HCT116 (cell line): Measurements from ENCODE around the gene FAM241A. TPM values are rescaled to one million over a fixed set of nuclear protein-coding genes. Genes with fewer than 3 reads are reported as not detected.

ENCODE experiments used
- ATAC-seq: fragments of 200-7000 bp; cut with Tn5 transposase; 2 replicates; pipeline ENCODE4 v1.9.1; 2020; ENCODE audit warnings: mild to moderate bottlenecking, moderate library complexity
- BruUV-seq: library from RNA; stranded (reverse); fragments of 400-500 nt; replicated peaks from 2 replicates; lab custom pipeline; 2021; lab: Mats Ljungman, UMichigan
- CTCF ChIA-PET: fragments of 300-600 bp; sonication (Branson Sonifier 250); formaldehyde crosslinking; loops from one replicate; lab custom pipeline; 2021; ENCODE audit warnings: antibody characterized with exemption; lab: Charles Lee
- POLR2A ChIA-PET: fragments of 300-600, 350-600 bp; sonication (Branson Sonifier 250); formaldehyde crosslinking; loops from one replicate; lab custom pipeline; 2021; ENCODE audit warnings: antibody characterized with exemption; lab: Charles Lee
- RAD21 ChIA-PET, 2 experiments: fragments of 300-600 bp; sonication (Branson Sonifier 250); formaldehyde crosslinking; loops; one replicate each; lab custom pipeline; 2023; ENCODE audit warnings: low total read pairs in 2 of 2; ENCODE audit not compliant: uncharacterized antibody in 2 of 2, unreplicated experiment in 2 of 2, low non-redundant PET in 1 of 2; lab: Charles Lee
- DNase-seq: peaks from one replicate; pipeline ENCODE4 v3.0.0-alpha.2; 2010; ENCODE audit warnings: low read depth, low spot score
- H2AFZ ChIP-seq: fragments of 200-600 bp; shearing (Covaris generic), sonication (generic); 2 replicates; pipeline ENCODE4 v1.6.1; 2017; ENCODE audit warnings: low read depth, mixed run types, mixed read lengths, antibody characterized with exemption, low read length; ENCODE audit not compliant: poor library complexity, severe bottlenecking
- H3K27ac ChIP-seq: 2 replicates; pipeline ENCODE4 v1.5.1; 2012; ENCODE audit warnings: low read depth, low read length
- H3K27me3 ChIP-seq: fragments of 200-600 bp; sonication (generic); 2 replicates; pipeline ENCODE4 v1.6.1; 2016; ENCODE audit warnings: mixed run types, low read length, mixed read lengths; ENCODE audit not compliant: insufficient read depth
- H3K36me3 ChIP-seq, 2 experiments: fragments of 200-500 bp in 1 of 2; fragments of 200-600 bp in 1 of 2; sonication (Bioruptor generic) in 1 of 2; sonication (generic) in 1 of 2; 2 replicates each; pipeline versions ENCODE4 v1.5.1 to v1.6.1; 2014 to 2016; ENCODE audit warnings: low read length in 2 of 2, inconsistent platforms in 1 of 2, mixed read lengths in 1 of 2, mixed run types in 1 of 2; ENCODE audit not compliant: insufficient read depth in 2 of 2, control insufficient read depth in 1 of 2
- H3K4me1 ChIP-seq, 2 experiments: fragments of 200-600 bp in 1 of 2; sonication (generic) in 1 of 2; 2 replicates each; pipeline versions ENCODE4 v1.5.1 to v1.6.1; 2012 to 2017; ENCODE audit warnings: low read length in 2 of 2, inconsistent platforms in 1 of 2, mild to moderate bottlenecking in 1 of 2, mixed read lengths in 1 of 2, mixed run types in 1 of 2, moderate library complexity in 1 of 2; ENCODE audit not compliant: insufficient read depth in 2 of 2, control insufficient read depth in 1 of 2
- H3K4me2 ChIP-seq: fragments of 200-600 bp; sonication (generic); 2 replicates; pipeline ENCODE4 v1.6.1; 2017; ENCODE audit warnings: mixed run types, low read length, mixed read lengths
- H3K4me3 ChIP-seq, 2 experiments: fragments of 200-600 bp in 1 of 2; sonication (generic) in 1 of 2; replicated peaks in 1 of 2; 2 replicates each; pipeline ENCODE4 v1.5.1; 2011 to 2016; ENCODE audit warnings: low read length in 2 of 2, control low read depth in 1 of 2, low read depth in 1 of 2, mild to moderate bottlenecking in 1 of 2, mixed read lengths in 1 of 2, mixed run types in 1 of 2
- H3K79me2 ChIP-seq: fragments of 200-600 bp; sonication (generic); 2 replicates; pipeline ENCODE4 v1.6.1; 2017; ENCODE audit warnings: mild to moderate bottlenecking, mixed run types, low read length, moderate library complexity, mixed read lengths; ENCODE audit not compliant: insufficient read depth
- H3K9ac ChIP-seq: fragments of 200-600 bp; sonication (generic); 2 replicates; pipeline ENCODE4 v1.6.1; 2016; ENCODE audit warnings: low read length, mixed read lengths
- H3K9me2 ChIP-seq: fragments of 200-600 bp; sonication (generic), shearing (Covaris generic); 2 replicates; pipeline ENCODE4 v1.6.1; 2017; ENCODE audit warnings: mixed run types, mild to moderate bottlenecking, moderate library complexity; ENCODE audit not compliant: insufficient read depth
- H3K9me3 ChIP-seq, 2 experiments: fragments of 200-500 bp in 1 of 2; fragments of 200-600 bp in 1 of 2; sonication (Bioruptor generic) in 1 of 2; sonication (generic) in 1 of 2; 2 replicates each; pipeline ENCODE4 v1.6.1; 2014 to 2017; ENCODE audit warnings: low read length in 2 of 2, mixed read lengths in 2 of 2, inconsistent platforms in 1 of 2, low read depth in 1 of 2, mild to moderate bottlenecking in 1 of 2, mixed run types in 1 of 2, moderate library complexity in 1 of 2; ENCODE audit not compliant: control insufficient read depth in 1 of 2, insufficient read depth in 1 of 2
- H4K20me1 ChIP-seq: fragments of 200-600 bp; sonication (generic), shearing (Covaris generic); 2 replicates; pipeline ENCODE4 v1.6.1; 2017; ENCODE audit warnings: mixed run types, mild to moderate bottlenecking, moderate library complexity; ENCODE audit not compliant: insufficient read depth
- ATF3 ChIP-seq: IDR thresholded peaks from 2 replicates; pipeline ENCODE4 v1.6.1; 2012
- CBX3 ChIP-seq: IDR thresholded peaks from 2 replicates; pipeline ENCODE4 v1.6.1; 2012; ENCODE audit warnings: low read depth
- CEBPB ChIP-seq: IDR thresholded peaks from 2 replicates; pipeline ENCODE4 v1.6.1; 2012; ENCODE audit warnings: low read depth
- CTCF ChIP-seq, 3 experiments: fragments of 200-600 bp in 1 of 3; sonication (generic) in 1 of 3; IDR thresholded peaks in 2 of 3; conservative IDR thresholded peaks in 1 of 3; 2 replicates each; pipeline ENCODE4 v1.5.1; 2012 to 2017; ENCODE audit warnings: low read depth in 2 of 3, low read length in 2 of 3, antibody characterized with exemption in 1 of 3, borderline replicate concordance in 1 of 3, control low read depth in 1 of 3, mild to moderate bottlenecking in 1 of 3, mixed read lengths in 1 of 3, mixed run types in 1 of 3, moderate library complexity in 1 of 3; ENCODE audit not compliant: insufficient read depth in 1 of 3
- EGR1 ChIP-seq: IDR thresholded peaks from 2 replicates; pipeline ENCODE4 v1.6.1; 2012; ENCODE audit warnings: low read depth
- ELF1 ChIP-seq: IDR thresholded peaks from 2 replicates; pipeline ENCODE4 v1.6.1; 2012; ENCODE audit warnings: low read depth, borderline replicate concordance
- EZH2 ChIP-seq: fragments of 200-600 bp; sonication (generic); IDR thresholded peaks from 2 replicates; pipeline ENCODE4 v1.6.1; 2017; ENCODE audit warnings: antibody characterized with exemption, mixed run types
- FOSL1 ChIP-seq: IDR thresholded peaks from 2 replicates; pipeline ENCODE4 v1.6.1; 2012; ENCODE audit warnings: low read depth
- JUND ChIP-seq: IDR thresholded peaks from 2 replicates; pipeline ENCODE4 v1.6.1; 2012
- POLR2AphosphoS5 ChIP-seq: IDR thresholded peaks from 2 replicates; pipeline ENCODE4 v1.6.1; 2011; ENCODE audit warnings: mild to moderate bottlenecking, low read depth, low read length, moderate library complexity
- RAD21 ChIP-seq: IDR thresholded peaks from 2 replicates; pipeline ENCODE4 v1.6.1; 2012; ENCODE audit warnings: low read depth, mild to moderate bottlenecking
- REST ChIP-seq: IDR thresholded peaks from 2 replicates; pipeline ENCODE4 v1.6.1; 2012; ENCODE audit warnings: low read depth
- TCF7L2 ChIP-seq: IDR thresholded peaks from 2 replicates; pipeline ENCODE4 v1.7.0; 2011; ENCODE audit warnings: borderline replicate concordance, inconsistent platforms; ENCODE audit not compliant: insufficient read depth, insufficient read length; ENCODE audit errors: extremely low read depth
- ZBTB33 ChIP-seq: IDR thresholded peaks from 2 replicates; pipeline ENCODE4 v1.6.1; 2011; ENCODE audit warnings: mild to moderate bottlenecking, low read length, moderate library complexity; ENCODE audit not compliant: insufficient replicate concordance; ENCODE audit errors: extremely low read depth
- ZFX ChIP-seq: fragments of 450-650 bp; IDR thresholded peaks from 2 replicates; pipeline ENCODE4 v1.6.1; 2017
- ZNF274 ChIP-seq: fragments of 200-500 bp; sonication (Bioruptor generic); IDR thresholded peaks from 2 replicates; pipeline ENCODE4 v1.6.1; 2014; ENCODE audit warnings: mild to moderate bottlenecking, low read depth, low read length, inconsistent platforms
- intact Hi-C: fragments of 100-400 bp; cut with micrococcal nuclease; formaldehyde crosslinking; loops from 2 replicates; pipeline ENCODE4 v1.10.0; 2022
- total RNA-seq: library from RNA; stranded (reverse); gene quantifications from one replicate; pipeline ENCODE4 v1.2.1, GENCODE V29; 2021; ENCODE audit not compliant: unreplicated experiment

Gene FAM241A
- total RNA-seq, 1 experiment from 2014 or later, result 4.5 TPM

- no peaks in the 10 kb centered on the region for H3K27me3 ChIP-seq
- peaks cover 0 to 8% of the 10 kb centered on the region in 2 experiments; a peak in 2 of 4 replicates for H3K4me1 ChIP-seq
- no peaks in the 10 kb centered on the region for H3K9me3 ChIP-seq
- ATAC-seq, result no peak
- BruUV-seq, result no TSS peak
- ChIA-PET POLR2A (no interaction called here), CTCF (no interaction called here), RAD21 (no interaction called here)
- no peak overlapping the region for H3K9ac ChIP-seq
- H2AFZ ChIP-seq, result no peak overlapping the region
- no peaks in the 10 kb centered on the region for H4K20me1 ChIP-seq
- intact Hi-C loops, result no loop called here
- no peaks in the 10 kb centered on the region for H3K9me2 ChIP-seq
- no peaks in the 10 kb centered on the region for H3K79me2 ChIP-seq
- no peaks in the 10 kb centered on the region for H3K36me3 ChIP-seq
- no peak overlapping the region for H3K4me2 ChIP-seq
- TF ChIP-seq CEBPB, result no peak
- no peak for TF ChIP-seq ZBTB33
- TF ChIP-seq ATF3, result no peak
- TF ChIP-seq EGR1, result no peak
- no peak for TF ChIP-seq RAD21
- no peak for TF ChIP-seq REST
- no peak for TF ChIP-seq POLR2AphosphoS5
- TF ChIP-seq EZH2, result no peak
- TF ChIP-seq CTCF (IDR thresholded peaks at IDR 0.05 in 2 of 3, conservative IDR thresholded peaks at IDR 0.05 in 1 of 3; ENCODE audit: borderline replicate concordance in 1 of 3, insufficient read depth in 1 of 3, low read depth in 2 of 3, low read length in 2 of 3), result no peak
- TF ChIP-seq ZNF274, result no peak
- TF ChIP-seq ELF1, result no peak
- no peak for TF ChIP-seq TCF7L2
- TF ChIP-seq JUND, result no peak
- no peak for TF ChIP-seq CBX3
- no peak for TF ChIP-seq ZFX
- TF ChIP-seq FOSL1, result no peak
- H3K27ac ChIP-seq, result no peak overlapping the region
- no peak for DNase-seq
- no peak overlapping the region for H3K4me3 ChIP-seq
These were observed 39.2 kb downstream of the FAM241A start for GRCh38 chr4:112184438-112184837.
